GM23338 (cell line): Measurements from ENCODE around the gene TLCD3A. TPM values are rescaled to one million over a fixed set of nuclear protein-coding genes. Genes with fewer than 3 reads are reported as not detected.

Experiments used
- ATAC-seq: fragments of 200-7000 bp; cut with Tn5 transposase; 3 replicates; pipeline ENCODE4 v1.9.1; 2020
- DNase-seq: peaks from one replicate; pipeline ENCODE4 v3.0.0-alpha.2; 2015; ENCODE audit warnings: low spot score
- H2AFZ ChIP-seq: fragments of 200-600 bp; sonication (generic); 2 replicates; pipeline ENCODE4 v1.8.0; 2016; ENCODE audit warnings: antibody characterized with exemption, mild to moderate bottlenecking, moderate library complexity
- H3F3A ChIP-seq: fragments of 200-600 bp; sonication (generic); replicated peaks from 2 replicates; pipeline ENCODE4 v1.8.0; 2017; ENCODE audit warnings: antibody characterized with exemption, mixed run types, low read depth
- H3K27ac ChIP-seq: fragments of 200-600 bp; sonication (generic); 2 replicates; pipeline ENCODE4 v1.6.1; 2016; ENCODE audit warnings: low read depth
- H3K27me3 ChIP-seq: fragments of 200-600 bp; sonication (generic); 2 replicates; pipeline ENCODE4 v1.8.0; 2016; ENCODE audit warnings: mild to moderate bottlenecking, mixed run types, moderate library complexity; ENCODE audit not compliant: insufficient read depth
- H3K36me3 ChIP-seq: fragments of 200-600 bp; sonication (generic); 2 replicates; pipeline ENCODE4 v1.8.0; 2016; ENCODE audit warnings: mild to moderate bottlenecking; ENCODE audit not compliant: insufficient read depth
- H3K4me1 ChIP-seq: fragments of 200-600 bp; sonication (generic); 2 replicates; pipeline ENCODE4 v1.8.0; 2016; ENCODE audit warnings: mild to moderate bottlenecking, moderate library complexity; ENCODE audit not compliant: insufficient read depth
- H3K4me2 ChIP-seq: fragments of 200-600 bp; sonication (generic); 2 replicates; pipeline ENCODE4 v1.7.1; 2017; ENCODE audit warnings: mixed run types
- H3K4me3 ChIP-seq: fragments of 200-600 bp; sonication (generic); 2 replicates; pipeline ENCODE4 v1.6.1; 2016; ENCODE audit warnings: mixed run types
- H3K79me2 ChIP-seq: fragments of 200-600 bp; sonication (generic); replicated peaks from 2 replicates; pipeline ENCODE4 v1.8.0; 2017; ENCODE audit warnings: mild to moderate bottlenecking; ENCODE audit not compliant: insufficient read depth
- H3K9me2 ChIP-seq: fragments of 200-600 bp; sonication (generic); 2 replicates; pipeline ENCODE4 v1.8.0; 2017; ENCODE audit not compliant: insufficient read depth
- H4K20me1 ChIP-seq: fragments of 200-600 bp; sonication (generic); replicated peaks from 2 replicates; pipeline ENCODE4 v1.8.0; 2017; ENCODE audit warnings: mild to moderate bottlenecking; ENCODE audit not compliant: insufficient read depth
- H3K27ac Mint-ChIP-seq: 2 replicates; pipeline ENCODE4 v1.8.0; 2020; ENCODE audit warnings: inconsistent platforms, mild to moderate bottlenecking, moderate library complexity, mixed read lengths
- H3K27me3 Mint-ChIP-seq: 3 replicates; pipeline ENCODE4 v1.8.0; 2022; ENCODE audit warnings: low read depth, mild to moderate bottlenecking, moderate library complexity, mixed read lengths, inconsistent platforms; ENCODE audit not compliant: insufficient read depth, poor library complexity
- H3K36me3 Mint-ChIP-seq: 3 replicates; pipeline ENCODE4 v1.8.0; 2021; ENCODE audit warnings: low read depth, mild to moderate bottlenecking, inconsistent platforms, moderate library complexity, mixed read lengths
- H3K4me1 Mint-ChIP-seq: 3 replicates; pipeline ENCODE4 v1.8.0; 2020; ENCODE audit warnings: mild to moderate bottlenecking, inconsistent platforms, mixed read lengths
- H3K4me3 Mint-ChIP-seq: 3 replicates; pipeline ENCODE4 v1.8.0; 2021; ENCODE audit warnings: moderate library complexity, mild to moderate bottlenecking, inconsistent platforms, mixed read lengths
- H3K9me3 Mint-ChIP-seq: 3 replicates; pipeline ENCODE4 v1.8.0; 2020; ENCODE audit warnings: moderate library complexity, mild to moderate bottlenecking, inconsistent platforms, mixed read lengths
- CTCF ChIP-seq, 2 experiments: fragments of 200-600 bp in 1 of 2; sonication (generic) in 1 of 2; conservative IDR thresholded peaks; 2 replicates each; pipeline versions ENCODE4 v1.5.1 to v1.6.1; 2016 to 2017; ENCODE audit warnings: antibody characterized with exemption in 2 of 2, low read depth in 2 of 2, mild to moderate bottlenecking in 2 of 2, moderate library complexity in 1 of 2
- EZH2 ChIP-seq: fragments of 200-600 bp; sonication (generic); IDR thresholded peaks from one replicate; pipeline ENCODE4 v1.8.0; 2017; ENCODE audit warnings: antibody characterized with exemption, mild to moderate bottlenecking, low read depth; ENCODE audit not compliant: unreplicated experiment
- EZH2phosphoT487 ChIP-seq: fragments of 200-600 bp; sonication (generic); IDR thresholded peaks from one replicate; pipeline ENCODE4 v1.8.1; 2018; ENCODE audit warnings: antibody characterized with exemption; ENCODE audit not compliant: unreplicated experiment
- JUNB ChIP-seq: IDR thresholded peaks from one replicate; pipeline ENCODE4 v1.6.1; 2016; ENCODE audit warnings: antibody characterized with exemption; ENCODE audit not compliant: unreplicated experiment
- NANOG ChIP-seq: IDR thresholded peaks from 2 replicates; pipeline ENCODE4 v1.6.1; 2016; ENCODE audit warnings: antibody characterized with exemption, borderline replicate concordance
- REST ChIP-seq: IDR thresholded peaks from one replicate; pipeline ENCODE4 v1.6.1; 2018; ENCODE audit warnings: antibody characterized with exemption; ENCODE audit not compliant: unreplicated experiment
- STAT1 ChIP-seq: IDR thresholded peaks from one replicate; pipeline ENCODE4 v1.6.1; 2016; ENCODE audit warnings: antibody characterized with exemption; ENCODE audit not compliant: unreplicated experiment
- ZNF462 ChIP-seq: fragments of 250-450 bp; sonication (Bioruptor Pico); IDR thresholded peaks from 2 replicates; pipeline ENCODE4 v1.5.0; 2020; ENCODE audit warnings: mild to moderate bottlenecking, moderate library complexity
- polyA plus RNA-seq: library from polyadenylated mRNA; unstranded; fragments of >200 nt; fragmentation: Nextera tagmentation; extraction: Ambion mirVana; gene quantifications from 2 replicates; pipeline ENCODE4 v1.2.1, GENCODE V29; 2016
- total RNA-seq: library from RNA; depleted of rRNA; stranded (reverse); fragments of >200 nt; shearing (Covaris generic); gene quantifications from 2 replicates; pipeline ENCODE4 v1.2.3, GENCODE V29; 2014

The TLCD3A gene
- total and polyA plus RNA-seq, 2 experiments from 2014 or later: 10.3 to 21.1 TPM

DNA sequence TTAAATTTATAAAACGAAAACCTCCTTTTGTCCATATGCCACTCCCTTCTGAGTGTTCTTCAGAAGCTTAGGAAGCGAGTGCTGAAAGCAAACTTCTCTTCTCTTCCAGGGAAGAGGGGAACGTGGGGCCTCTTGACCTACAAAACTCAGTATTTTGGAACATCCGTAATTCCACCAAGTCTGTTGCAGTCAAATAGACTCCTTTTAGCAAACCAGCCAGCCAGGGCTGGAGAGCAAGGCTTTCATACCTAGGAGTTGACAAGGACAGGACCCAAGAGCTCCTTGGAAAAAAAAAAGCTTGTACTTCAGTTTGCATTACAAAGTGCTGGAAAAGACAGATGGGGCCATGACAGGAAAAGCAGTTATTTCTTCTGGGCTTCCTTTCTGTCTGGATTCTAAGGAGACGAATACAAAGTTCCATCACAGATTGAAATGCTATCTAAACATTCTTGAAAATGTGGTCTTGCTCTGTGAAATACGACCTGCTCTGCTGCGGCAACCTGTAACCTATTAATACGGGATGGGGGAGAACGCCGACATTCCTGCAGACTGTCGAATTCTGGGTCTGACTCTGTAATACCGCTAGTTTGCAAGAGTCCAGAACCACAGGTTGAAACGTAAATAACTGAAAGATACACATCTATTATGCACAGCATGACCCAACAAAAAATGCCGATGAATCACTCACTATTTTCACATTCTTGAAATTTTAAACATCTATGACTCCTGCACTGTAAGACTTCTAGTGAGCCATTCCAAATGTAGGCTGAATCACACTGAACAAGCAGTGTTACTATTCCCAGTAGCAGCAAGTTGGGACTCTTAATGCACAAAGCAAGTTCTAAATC lies 38.4 kb upstream of the TLCD3A start:
- Histone ChIP-seq H3K27ac (0 out of 2 replicates have a peak overlapping the region, but pooled peaks have one; percentile 21), H3K9me2 (no peaks in the 10 kb centered on the region), H3K36me3 (0 out of 2 replicates have a peak, but pooled peaks cover 4% of the 10 kb centered on the region), H4K20me1 (no peaks in the 10 kb centered on the region; the same call in 1 of the 2 replicates), H2AFZ (no peak overlapping the region), H3K4me2 (no peak overlapping the region), H3K4me1 (peaks cover 7% of the 10 kb centered on the region; the same call in 1 of the 2 replicates), H3K79me2 (no peaks in the 10 kb centered on the region; the same call in 1 of the 2 replicates), H3F3A (no peaks in the 10 kb centered on the region; the same call in 1 of the 2 replicates), H3K27me3 (no peaks in the 10 kb centered on the region), H3K4me3 (no peak overlapping the region)
- Mint-ChIP-seq H3K27me3 (peaks cover 2% of the 10 kb centered on the region), H3K27ac (no peak overlapping the region), H3K4me3 (no peak overlapping the region), H3K9me3 (no peaks in the 10 kb centered on the region), H3K36me3 (peaks cover 13% of the 10 kb centered on the region), H3K4me1 (peaks cover 10% of the 10 kb centered on the region; the same call in 2 of the 3 replicates)
- TF ChIP-seq REST: no peak
- ATAC-seq: no peak
- no peak for DNase-seq

GRCh38 chr17:696369-696768 lies 36.0 kb upstream of the TLCD3A start:
- Histone ChIP-seq H4K20me1 (peaks cover 4% of the 10 kb centered on the region; the same call in 1 of the 2 replicates), H3K9me2 (no peaks in the 10 kb centered on the region), H3K36me3 (0 out of 2 replicates have a peak, but pooled peaks cover 4% of the 10 kb centered on the region), H3F3A (peaks cover 3% of the 10 kb centered on the region; the same call in 1 of the 2 replicates), H3K4me2 (no peak overlapping the region), H3K79me2 (no peaks in the 10 kb centered on the region; the same call in none of the 2 replicates), H3K4me3 (no peak overlapping the region), H2AFZ (no peak overlapping the region), H3K27ac (no peak overlapping the region), H3K4me1 (0 out of 2 replicates have a peak, but pooled peaks cover 2% of the 10 kb centered on the region), H3K27me3 (no peaks in the 10 kb centered on the region)
- Mint-ChIP-seq H3K36me3 (peaks cover 13% of the 10 kb centered on the region), H3K27ac (no peak overlapping the region), H3K9me3 (no peaks in the 10 kb centered on the region), H3K4me1 (peaks cover 4% of the 10 kb centered on the region; the same call in 1 of the 3 replicates), H3K27me3 (no peaks in the 10 kb centered on the region), H3K4me3 (no peak overlapping the region)
- DNase-seq (no peak), ATAC-seq (no peak)
- TF ChIP-seq STAT1 (no peak), EZH2phosphoT487 (no peak), ZNF462 (no peak), EZH2 (no peak), NANOG (no peak), JUNB (no peak), CTCF (conservative IDR thresholded peaks at IDR 0.05; ENCODE audit: low read depth in 2 of 2) (no peak)
